Measurements from ENCODE around the gene CNTN4.

CNTN4 gene

DNA sequence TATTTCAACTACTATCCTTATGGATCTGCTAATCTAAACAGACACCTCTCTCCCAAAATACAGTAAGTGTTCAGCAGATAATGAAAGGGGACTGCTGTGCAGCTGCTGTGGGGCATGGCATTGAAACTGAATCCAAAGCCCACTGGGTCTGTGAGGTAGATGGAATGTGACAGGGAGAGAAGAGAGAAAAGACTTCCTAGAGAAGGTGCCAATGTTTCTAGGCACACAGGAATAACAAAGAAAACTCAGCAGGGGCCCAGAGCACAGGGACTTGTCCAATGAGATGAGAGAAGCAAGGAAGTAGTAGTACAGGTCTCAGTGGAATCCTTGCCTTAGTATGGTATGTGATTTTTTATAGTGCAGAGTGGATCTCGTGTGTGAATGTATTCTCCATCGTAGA is 553.7 kb downstream of the CNTN4 start:
- H3K4me3 ChIP-seq (ENCODE audit: low read depth, low read length) = no peak overlapping the region
- DNase-seq (ENCODE audit: low read depth) = no peak
- TF ChIP-seq, protein P1, sequence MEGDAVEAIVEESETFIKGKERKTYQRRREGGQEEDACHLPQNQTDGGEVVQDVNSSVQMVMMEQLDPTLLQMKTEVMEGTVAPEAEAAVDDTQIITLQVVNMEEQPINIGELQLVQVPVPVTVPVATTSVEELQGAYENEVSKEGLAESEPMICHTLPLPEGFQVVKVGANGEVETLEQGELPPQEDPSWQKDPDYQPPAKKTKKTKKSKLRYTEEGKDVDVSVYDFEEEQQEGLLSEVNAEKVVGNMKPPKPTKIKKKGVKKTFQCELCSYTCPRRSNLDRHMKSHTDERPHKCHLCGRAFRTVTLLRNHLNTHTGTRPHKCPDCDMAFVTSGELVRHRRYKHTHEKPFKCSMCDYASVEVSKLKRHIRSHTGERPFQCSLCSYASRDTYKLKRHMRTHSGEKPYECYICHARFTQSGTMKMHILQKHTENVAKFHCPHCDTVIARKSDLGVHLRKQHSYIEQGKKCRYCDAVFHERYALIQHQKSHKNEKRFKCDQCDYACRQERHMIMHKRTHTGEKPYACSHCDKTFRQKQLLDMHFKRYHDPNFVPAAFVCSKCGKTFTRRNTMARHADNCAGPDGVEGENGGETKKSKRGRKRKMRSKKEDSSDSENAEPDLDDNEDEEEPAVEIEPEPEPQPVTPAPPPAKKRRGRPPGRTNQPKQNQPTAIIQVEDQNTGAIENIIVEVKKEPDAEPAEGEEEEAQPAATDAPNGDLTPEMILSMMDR (IDR thresholded peaks at IDR 0.05; ENCODE audit: low read depth, low read length, missing control alignments) = no peak

DNA sequence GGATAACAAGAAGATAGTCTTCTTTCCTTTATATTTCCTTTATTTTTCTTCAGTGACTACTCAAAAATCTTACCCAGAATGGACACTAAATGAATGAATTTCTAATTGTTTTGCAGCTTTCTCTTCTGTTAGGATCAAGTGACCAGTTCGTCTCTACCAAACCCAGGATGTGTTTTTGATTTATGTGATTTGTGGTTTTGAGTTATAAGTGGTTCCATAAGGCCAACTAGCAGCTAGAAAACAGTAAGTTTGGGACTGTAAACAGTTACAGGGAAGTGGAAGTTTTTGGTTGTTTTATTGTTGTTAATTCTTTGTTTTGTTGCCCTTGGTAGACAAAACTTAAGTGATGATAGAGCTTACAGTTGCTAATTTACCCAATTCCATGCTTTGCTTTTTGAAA is 555.0 kb downstream of the CNTN4 start:
- no peak overlapping the region for H3K4me3 ChIP-seq (ENCODE audit: low read depth, low read length)
- TF ChIP-seq, protein P1 (IDR thresholded peaks at IDR 0.05; ENCODE audit: low read depth, low read length, missing control alignments) = no peak
- no peak for DNase-seq (ENCODE audit: low read depth)

DNA sequence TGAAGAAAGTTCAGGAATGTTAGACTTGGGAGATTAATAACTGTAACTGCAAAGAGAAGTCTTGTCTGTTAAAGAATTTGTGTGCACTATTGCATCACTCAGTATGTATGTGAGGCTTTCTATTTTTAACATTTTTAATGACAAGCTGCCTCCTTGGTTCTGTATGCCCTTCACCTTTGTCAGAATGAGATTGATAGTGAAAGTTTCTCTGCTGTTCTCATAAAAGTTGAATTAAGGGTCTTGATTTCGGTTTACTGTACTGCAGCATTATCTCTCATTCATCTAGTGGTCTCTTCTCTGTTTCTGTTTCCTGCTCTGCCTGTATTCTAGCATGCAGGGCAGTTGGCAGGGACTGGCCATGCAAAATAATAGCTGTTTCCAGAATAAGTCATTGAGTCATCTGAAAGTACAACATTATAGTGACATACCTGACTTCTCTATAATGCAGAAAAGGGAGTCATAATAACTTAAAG is 556.6 kb downstream of the CNTN4 start:
- no peak overlapping the region for H3K4me3 ChIP-seq (ENCODE audit: low read depth, low read length)
- DNase-seq (ENCODE audit: low read depth) = no peak

DNA sequence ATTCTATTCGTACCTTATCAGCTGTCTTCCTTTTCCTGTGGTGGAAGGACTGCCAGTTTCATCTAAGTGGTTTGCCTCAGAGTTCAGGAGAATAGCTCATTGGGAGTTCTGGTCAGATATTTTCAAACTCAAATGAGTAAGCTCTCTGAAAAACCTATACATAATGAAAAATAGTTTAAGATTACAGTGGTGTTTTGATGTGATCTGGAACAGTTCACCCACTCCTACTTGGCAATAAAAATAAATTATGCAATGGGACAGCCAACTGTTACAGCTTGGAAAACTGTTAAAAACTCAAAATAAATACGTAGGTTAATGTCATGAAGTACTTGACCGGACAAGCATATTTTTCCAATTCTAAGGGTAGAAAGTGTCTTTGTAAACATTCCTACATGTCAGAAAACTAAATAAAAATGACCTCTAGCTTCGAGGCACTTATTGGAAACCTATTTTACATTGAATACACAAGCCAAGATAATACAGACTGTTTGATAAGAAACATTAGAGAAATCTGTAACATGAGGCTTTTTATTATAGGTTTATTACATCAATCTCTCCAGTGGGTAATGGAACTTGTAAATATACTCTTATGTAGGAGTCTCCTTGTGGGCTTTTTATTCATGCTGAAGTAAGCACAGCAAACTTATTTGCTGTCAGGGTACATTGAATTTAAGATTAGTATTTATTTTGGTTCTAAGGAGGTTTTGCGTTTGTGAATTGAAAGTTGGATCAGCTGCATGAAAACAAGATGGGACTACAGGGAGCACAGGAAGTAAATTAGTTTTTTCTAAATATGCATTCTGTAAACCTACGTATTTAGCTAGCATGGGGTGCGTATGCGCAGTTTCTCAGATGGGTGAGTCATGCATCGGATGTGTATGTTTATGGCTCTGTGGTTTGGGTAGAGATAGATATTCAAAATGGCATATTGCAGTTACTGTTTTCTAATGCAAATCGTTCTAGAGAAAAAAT is 558.4 kb downstream of the CNTN4 start:
- H3K4me3 ChIP-seq (ENCODE audit: low read depth, low read length) = no peak overlapping the region
- no peak for DNase-seq (ENCODE audit: low read depth)
- TF ChIP-seq, protein P1 (IDR thresholded peaks at IDR 0.05; ENCODE audit: low read depth, low read length, missing control alignments) = no peak

More for the DNA sequence above, 556.6 kb downstream of the CNTN4 start:
- TF ChIP-seq, protein P1 (IDR thresholded peaks at IDR 0.05; ENCODE audit: low read depth, low read length, missing control alignments) = no peak

DNA sequence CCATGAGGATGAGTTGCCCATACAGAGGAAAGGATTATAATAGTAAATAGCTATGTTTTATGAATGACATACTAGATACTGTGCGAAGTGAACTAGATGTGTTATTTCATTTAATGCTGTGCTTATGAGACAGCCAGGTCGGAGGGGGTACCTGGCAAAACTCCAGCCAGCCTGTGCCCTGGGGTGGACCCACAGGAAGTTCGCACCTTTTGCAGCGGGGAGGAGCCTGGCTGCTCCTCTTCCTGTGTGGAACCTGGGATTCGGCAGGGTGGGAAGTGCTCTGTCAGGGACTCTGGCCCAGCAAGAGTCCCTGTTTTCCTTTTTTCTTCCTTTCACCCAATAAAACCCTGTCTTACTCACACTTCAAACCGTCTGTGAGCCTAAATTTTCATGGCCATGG is 559.3 kb downstream of the CNTN4 start:
- H3K4me3 ChIP-seq (ENCODE audit: low read depth, low read length) = no peak overlapping the region
- DNase-seq (ENCODE audit: low read depth) = no peak
- TF ChIP-seq, protein P1 (IDR thresholded peaks at IDR 0.05; ENCODE audit: low read depth, low read length, missing control alignments) = no peak

DNA sequence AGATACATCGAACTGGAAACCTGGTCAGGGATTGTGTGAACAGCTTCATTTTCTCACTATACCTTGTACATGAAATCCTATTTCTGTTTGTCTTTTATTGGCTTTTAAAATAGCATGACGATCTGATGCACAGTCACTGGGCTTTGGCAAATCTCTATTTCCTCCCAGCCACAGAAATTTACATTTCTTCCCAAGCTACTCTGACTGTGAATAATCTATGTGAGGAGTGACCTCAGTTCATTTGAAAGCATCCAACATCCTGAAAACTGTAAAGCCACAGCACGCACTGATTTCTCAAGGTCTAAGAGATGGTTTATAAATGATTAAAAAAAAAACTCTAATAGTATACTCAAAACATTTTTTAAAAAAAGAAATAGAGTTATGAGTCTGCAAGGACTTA is 561.2 kb downstream of the CNTN4 start:
- no peak for DNase-seq (ENCODE audit: low read depth)
- TF ChIP-seq, protein P1 (IDR thresholded peaks at IDR 0.05; ENCODE audit: low read depth, low read length, missing control alignments) = no peak
- no peak overlapping the region for H3K4me3 ChIP-seq (ENCODE audit: low read depth, low read length)
